SK-N-MC (cell line): ENCODE measurements around the gene STX7.

ENCODE experiments used
- EZH2 ChIP-seq: fragments of 200-600 bp; sonication (generic); IDR thresholded peaks from one replicate; pipeline ENCODE4 v1.6.1; 2017; ENCODE audit warnings: antibody characterized with exemption
- POLR2AphosphoS5 ChIP-seq: IDR thresholded peaks from 2 replicates; pipeline ENCODE4 v1.6.1; 2012; ENCODE audit warnings: mild to moderate bottlenecking, low read depth, low read length, borderline replicate concordance

DNA sequence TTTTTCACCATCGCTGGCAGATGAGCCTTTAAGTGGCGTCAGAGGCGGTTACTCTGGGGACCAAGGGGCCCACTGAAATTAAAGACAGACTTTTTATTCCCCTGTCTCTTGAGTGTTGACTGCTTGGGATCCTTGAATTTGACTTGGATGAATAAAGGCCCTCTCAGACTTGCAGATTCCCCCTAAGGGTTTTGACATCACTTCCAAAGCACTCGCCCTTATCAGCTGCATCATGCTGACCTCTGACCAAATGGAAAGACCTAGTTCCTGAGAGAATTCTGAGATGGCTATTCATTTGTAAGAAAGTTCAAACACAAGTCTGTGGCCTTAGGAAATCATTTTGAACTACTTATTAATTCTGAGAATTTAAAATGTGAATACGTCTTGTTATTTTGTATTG is 98.2 kb downstream of the STX7 start:
- TF ChIP-seq EZH2 (no peak), POLR2AphosphoS5 (no peak)
